SK-N-SH (cell line): ENCODE measurements around the gene SAG. TPM values are rescaled to one million over a fixed set of nuclear protein-coding genes. Genes with fewer than 3 reads are reported as not detected.

Source experiments
- CTCF ChIA-PET: fragments of 300-600, 350-600 bp; formaldehyde crosslinking; extraction: SDS; loops from one replicate; lab custom pipeline; 2021; lab: Yijun Ruan, JAX
- POLR2A ChIA-PET: fragments of 350-600 bp; sonication (Branson Sonifier 250); formaldehyde crosslinking; extraction: SDS; loops from one replicate; lab custom pipeline; 2020; ENCODE audit warnings: antibody characterized with exemption, inconsistent platforms; lab: Yijun Ruan, JAX
- DNase-seq: peaks from one replicate; pipeline ENCODE4 v3.0.0; 2012
- H2AFZ ChIP-seq: fragments of 200-600 bp; sonication (generic); 2 replicates; pipeline ENCODE4 v1.8.1; 2016; ENCODE audit warnings: antibody characterized with exemption, mild to moderate bottlenecking, low read depth
- H3F3A ChIP-seq: fragments of 200-600 bp; sonication (generic); replicated peaks from 2 replicates; pipeline ENCODE3; 2016; ENCODE audit warnings: antibody characterized with exemption, mild to moderate bottlenecking; ENCODE audit not compliant: insufficient read depth
- H3K27ac ChIP-seq, 2 experiments: fragments of 200-500 bp in 1 of 2; fragments of 200-600 bp in 1 of 2; sonication (Bioruptor generic) in 1 of 2; sonication (generic), shearing (Covaris generic) in 1 of 2; 2 replicates each; pipeline versions ENCODE4 v1.5.1 to v1.6.1; 2014 to 2016; ENCODE audit warnings: low read depth in 2 of 2, inconsistent platforms in 1 of 2, low read length in 1 of 2, mild to moderate bottlenecking in 1 of 2, mixed read lengths in 1 of 2
- H3K27me3 ChIP-seq: fragments of 200-600 bp; sonication (generic), shearing (Covaris generic); 2 replicates; pipeline ENCODE4 v1.6.1; 2016; ENCODE audit warnings: mixed run types; ENCODE audit not compliant: insufficient read depth
- H3K36me3 ChIP-seq, 2 experiments: fragments of 200-500 bp in 1 of 2; fragments of 200-600 bp in 1 of 2; sonication (Bioruptor generic) in 1 of 2; sonication (generic) in 1 of 2; replicated peaks in 1 of 2; 2 replicates each; pipeline versions ENCODE3 to v1.5.1; 2014 to 2016; ENCODE audit warnings: low read length in 1 of 2, mild to moderate bottlenecking in 1 of 2; ENCODE audit not compliant: insufficient read depth in 2 of 2, control insufficient read depth in 1 of 2
- H3K4me1 ChIP-seq, 2 experiments: fragments of 200-500 bp in 1 of 2; fragments of 200-600 bp in 1 of 2; sonication (Bioruptor generic) in 1 of 2; sonication (generic), shearing (Covaris generic) in 1 of 2; 2 replicates each; pipeline versions ENCODE4 v1.5.1 to v1.6.1; 2014 to 2016; ENCODE audit warnings: low read depth in 1 of 2, low read length in 1 of 2, mixed run types in 1 of 2; ENCODE audit not compliant: insufficient read depth in 2 of 2, control insufficient read depth in 1 of 2
- H3K4me2 ChIP-seq: fragments of 200-600 bp; sonication (generic), shearing (Covaris generic); 2 replicates; pipeline ENCODE4 v1.6.1; 2017; ENCODE audit warnings: mixed run types
- H3K4me3 ChIP-seq, 2 experiments: fragments of 200-500 bp in 1 of 2; fragments of 200-600 bp in 1 of 2; sonication (Bioruptor generic) in 1 of 2; sonication (generic), shearing (Covaris generic) in 1 of 2; 2 replicates each; pipeline versions ENCODE4 v1.5.1 to v1.8.1; 2014 to 2016; ENCODE audit warnings: low read depth in 2 of 2, inconsistent platforms in 1 of 2, low read length in 1 of 2, mild to moderate bottlenecking in 1 of 2, mixed read lengths in 1 of 2, moderate library complexity in 1 of 2
- H3K79me2 ChIP-seq: fragments of 200-600 bp; sonication (generic); 2 replicates; pipeline ENCODE4 v1.8.1; 2017; ENCODE audit warnings: mild to moderate bottlenecking; ENCODE audit not compliant: insufficient read depth
- H3K9ac ChIP-seq: fragments of 200-600 bp; sonication (generic); 2 replicates; pipeline ENCODE4 v1.6.1; 2017; ENCODE audit warnings: mixed run types
- H3K9me2 ChIP-seq: fragments of 200-600 bp; sonication (generic); 2 replicates; pipeline ENCODE4 v1.6.1; 2017; ENCODE audit warnings: mixed run types
- H3K9me3 ChIP-seq: fragments of 200-600 bp; sonication (generic); 2 replicates; pipeline ENCODE4 v1.6.1; 2017; ENCODE audit warnings: mixed run types, mild to moderate bottlenecking, moderate library complexity
- H4K20me1 ChIP-seq: fragments of 200-600 bp; sonication (generic); 2 replicates; pipeline ENCODE4 v1.6.1; 2017; ENCODE audit warnings: mild to moderate bottlenecking, mixed run types; ENCODE audit not compliant: insufficient read depth
- EP300 ChIP-seq, 2 experiments: IDR thresholded peaks; 2 replicates each; pipeline versions ENCODE4 v1.4.0 to v1.6.1; 2012; ENCODE audit warnings: borderline replicate concordance in 1 of 2, low read depth in 1 of 2, low read length in 1 of 2
- FOXJ3 ChIP-seq: sonication (generic); formaldehyde crosslinking; IDR thresholded peaks from 2 replicates; pipeline ENCODE4 v1.5.1; 2020; ENCODE audit warnings: mild to moderate bottlenecking, missing genetic modification reagents
- GABPA ChIP-seq: IDR thresholded peaks from 2 replicates; pipeline ENCODE4 v1.4.0; 2012; ENCODE audit warnings: low read depth, mild to moderate bottlenecking
- GATA2 ChIP-seq: sonication (generic); formaldehyde crosslinking; IDR thresholded peaks from 2 replicates; pipeline ENCODE4 v1.5.0; 2020; ENCODE audit warnings: mild to moderate bottlenecking, missing genetic modification reagents
- JUND ChIP-seq: IDR thresholded peaks from 2 replicates; pipeline ENCODE4 v1.4.0; 2012
- MEF2A ChIP-seq: IDR thresholded peaks from 2 replicates; pipeline ENCODE4 v1.4.0; 2012; ENCODE audit warnings: low read depth, borderline replicate concordance
- NFIC ChIP-seq: IDR thresholded peaks from 2 replicates; pipeline ENCODE4 v1.4.0; 2012; ENCODE audit warnings: borderline replicate concordance
- RAD21 ChIP-seq: IDR thresholded peaks from 2 replicates; pipeline ENCODE4 v1.6.1; 2012; ENCODE audit warnings: mild to moderate bottlenecking, low read length
- RFX5 ChIP-seq: IDR thresholded peaks from 2 replicates; pipeline ENCODE4 v1.6.1; 2012; ENCODE audit warnings: mild to moderate bottlenecking, improper control_type of control experiment, low read length
- SIN3A ChIP-seq: IDR thresholded peaks from 2 replicates; pipeline ENCODE4 v1.6.1; 2012; ENCODE audit warnings: low read depth, mild to moderate bottlenecking, low read length, moderate library complexity, borderline replicate concordance
- TAF1 ChIP-seq: IDR thresholded peaks from 2 replicates; pipeline ENCODE4 v1.6.1; 2012; ENCODE audit warnings: low read depth, mild to moderate bottlenecking, low read length, moderate library complexity, borderline replicate concordance
- TCF12 ChIP-seq: IDR thresholded peaks from 2 replicates; pipeline ENCODE4 v1.4.0; 2012
- TEAD4 ChIP-seq: IDR thresholded peaks from 2 replicates; pipeline ENCODE4 v1.4.0; 2012; ENCODE audit warnings: mild to moderate bottlenecking, borderline replicate concordance; ENCODE audit not compliant: insufficient read depth
- YY1 ChIP-seq: IDR thresholded peaks from 2 replicates; pipeline ENCODE4 v1.4.0; 2012; ENCODE audit warnings: low read depth, mild to moderate bottlenecking
- WGBS: methylation state at CpG from one replicate; pipeline ENCODE4 v1.1.6; 2017; ENCODE audit warnings: low lambda C conversion rate; 5-methylcytosine and 5-hydroxymethylcytosine counted together
- polyA plus RNA-seq, 3 experiments: library from polyadenylated mRNA; depleted of rRNA; stranded (reverse); fragments of >200 nt; gene quantifications; 2 replicates each; pipeline ENCODE4 v1.2.3, GENCODE V29; 2012
- TF ChIP-seq, protein P1 (sequence below): IDR thresholded peaks from 2 replicates; pipeline ENCODE4 v1.4.0; 2012; ENCODE audit warnings: low read depth, borderline replicate concordance
- TF ChIP-seq, protein P2 (sequence below): fragments of 150-350 bp; IDR thresholded peaks from 2 replicates; pipeline ENCODE4 v1.6.1; 2016; ENCODE audit warnings: mild to moderate bottlenecking, low read depth, low read length
- TF ChIP-seq, protein P3 (sequence below): IDR thresholded peaks from 2 replicates; pipeline ENCODE4 v1.4.0; 2012; ENCODE audit warnings: low read depth, borderline replicate concordance

Gene SAG
- polyA plus RNA-seq, 1 of the 3 experiments (the other 2 are of a cell fraction) = not detected

DNA sequence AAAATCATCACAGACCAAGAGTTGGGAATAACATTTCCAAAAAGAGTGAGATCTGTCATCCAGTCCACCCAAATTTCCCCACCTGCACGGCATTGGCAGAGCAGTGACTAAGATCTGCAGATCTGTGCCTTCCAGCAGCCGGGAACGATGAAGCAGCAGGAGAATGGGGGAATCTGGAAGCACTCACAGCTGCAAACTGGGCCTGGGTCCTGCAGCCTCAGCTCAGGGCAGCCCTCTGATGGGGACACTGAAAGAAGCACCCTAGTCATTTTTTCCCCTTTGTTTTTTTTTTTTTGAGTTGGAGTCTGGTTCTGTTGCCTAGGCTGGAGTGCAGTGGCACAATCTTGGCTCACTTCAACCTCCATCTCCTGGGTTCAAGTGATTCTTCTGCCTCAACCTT is 4.4 kb upstream of the SAG start:
- Histone ChIP-seq H3K4me3 (no peak overlapping the region), H3K36me3 (no peaks in the 10 kb centered on the region), H3K27ac (no peak overlapping the region), H3K27me3 (no peaks in the 10 kb centered on the region), H3K79me2 (no peaks in the 10 kb centered on the region), H3K9me3 (no peaks in the 10 kb centered on the region), H4K20me1 (no peaks in the 10 kb centered on the region), H3F3A (no peaks in the 10 kb centered on the region), H3K4me1 (no peaks in the 10 kb centered on the region), H3K9me2 (no peaks in the 10 kb centered on the region), H3K4me2 (no peak overlapping the region), H2AFZ (no peak overlapping the region), H3K9ac (no peak overlapping the region)
- 70% methylated on average over 3 of the region's 3 CpGs for WGBS
- ChIA-PET POLR2A (no interaction called here), CTCF (interaction anchor here (0.7 kb wide), 1 partner anchor 1401 kb away, joined by 3 read pairs; no protein-coding TSS in a partner anchor)
- no peak for DNase-seq
- TF ChIP-seq SIN3A (no peak), GABPA (no peak), YY1 (no peak), TEAD4 (no peak), RAD21 (no peak), TAF1 (no peak), EP300 (IDR thresholded peaks at IDR 0.05; ENCODE audit: borderline replicate concordance in 1 of 2, low read depth in 1 of 2, low read length in 1 of 2) (no peak), FOXJ3 (CRISPR knock-in tag) (no peak), RFX5 (no peak), TCF12 (no peak), JUND (no peak), GATA2 (CRISPR knock-in tag) (no peak), NFIC (no peak), MEF2A (no peak)
- TF ChIP-seq, protein P1, sequence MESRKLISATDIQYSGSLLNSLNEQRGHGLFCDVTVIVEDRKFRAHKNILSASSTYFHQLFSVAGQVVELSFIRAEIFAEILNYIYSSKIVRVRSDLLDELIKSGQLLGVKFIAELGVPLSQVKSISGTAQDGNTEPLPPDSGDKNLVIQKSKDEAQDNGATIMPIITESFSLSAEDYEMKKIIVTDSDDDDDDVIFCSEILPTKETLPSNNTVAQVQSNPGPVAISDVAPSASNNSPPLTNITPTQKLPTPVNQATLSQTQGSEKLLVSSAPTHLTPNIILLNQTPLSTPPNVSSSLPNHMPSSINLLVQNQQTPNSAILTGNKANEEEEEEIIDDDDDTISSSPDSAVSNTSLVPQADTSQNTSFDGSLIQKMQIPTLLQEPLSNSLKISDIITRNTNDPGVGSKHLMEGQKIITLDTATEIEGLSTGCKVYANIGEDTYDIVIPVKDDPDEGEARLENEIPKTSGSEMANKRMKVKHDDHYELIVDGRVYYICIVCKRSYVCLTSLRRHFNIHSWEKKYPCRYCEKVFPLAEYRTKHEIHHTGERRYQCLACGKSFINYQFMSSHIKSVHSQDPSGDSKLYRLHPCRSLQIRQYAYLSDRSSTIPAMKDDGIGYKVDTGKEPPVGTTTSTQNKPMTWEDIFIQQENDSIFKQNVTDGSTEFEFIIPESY = no peak
- TF ChIP-seq, protein P2, sequence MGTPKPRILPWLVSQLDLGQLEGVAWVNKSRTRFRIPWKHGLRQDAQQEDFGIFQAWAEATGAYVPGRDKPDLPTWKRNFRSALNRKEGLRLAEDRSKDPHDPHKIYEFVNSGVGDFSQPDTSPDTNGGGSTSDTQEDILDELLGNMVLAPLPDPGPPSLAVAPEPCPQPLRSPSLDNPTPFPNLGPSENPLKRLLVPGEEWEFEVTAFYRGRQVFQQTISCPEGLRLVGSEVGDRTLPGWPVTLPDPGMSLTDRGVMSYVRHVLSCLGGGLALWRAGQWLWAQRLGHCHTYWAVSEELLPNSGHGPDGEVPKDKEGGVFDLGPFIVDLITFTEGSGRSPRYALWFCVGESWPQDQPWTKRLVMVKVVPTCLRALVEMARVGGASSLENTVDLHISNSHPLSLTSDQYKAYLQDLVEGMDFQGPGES = no peak
- TF ChIP-seq, protein P3, sequence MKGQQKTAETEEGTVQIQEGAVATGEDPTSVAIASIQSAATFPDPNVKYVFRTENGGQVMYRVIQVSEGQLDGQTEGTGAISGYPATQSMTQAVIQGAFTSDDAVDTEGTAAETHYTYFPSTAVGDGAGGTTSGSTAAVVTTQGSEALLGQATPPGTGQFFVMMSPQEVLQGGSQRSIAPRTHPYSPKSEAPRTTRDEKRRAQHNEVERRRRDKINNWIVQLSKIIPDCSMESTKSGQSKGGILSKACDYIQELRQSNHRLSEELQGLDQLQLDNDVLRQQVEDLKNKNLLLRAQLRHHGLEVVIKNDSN = no peak
